Measurements from ENCODE around the gene FARS2.

DNA sequence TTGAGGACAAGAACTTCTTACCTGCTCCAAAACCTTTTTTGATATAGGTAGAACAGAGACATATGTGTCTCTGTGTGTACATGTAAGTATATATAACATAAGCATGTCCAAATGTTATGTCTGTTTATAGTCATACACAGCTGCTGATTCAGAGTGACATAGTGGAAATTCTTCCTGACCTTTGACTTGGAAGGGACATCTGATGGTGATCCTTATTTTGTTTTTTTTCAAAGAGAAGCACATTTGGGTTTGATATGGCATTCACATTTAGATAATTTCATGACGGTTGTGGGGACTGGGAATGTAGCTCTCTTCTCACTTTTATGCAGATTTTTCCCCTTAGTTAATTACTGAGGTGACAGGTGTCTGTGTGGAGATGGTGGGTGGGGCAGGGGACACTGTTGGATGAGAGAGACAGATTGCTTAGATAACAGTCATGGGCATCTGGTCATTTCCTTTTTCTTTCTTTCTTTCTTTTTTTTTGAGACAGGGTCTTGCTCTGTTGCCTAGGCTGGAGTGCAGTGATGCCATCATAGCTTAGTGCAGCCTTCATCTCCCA, 39.0 kb downstream of the FARS2 start:
- TF ChIP-seq KDM5A (IDR thresholded peaks at IDR 0.05), result no peak
- TF ChIP-seq CTCF (IDR thresholded peaks at IDR 0.05), result no peak
- no peak for TF ChIP-seq POLR2A (IDR thresholded peaks at IDR 0.05; ENCODE audit: low read length)
- TF ChIP-seq ZC3H11A (IDR thresholded peaks at IDR 0.05), result no peak
- no peak for TF ChIP-seq MAX (IDR thresholded peaks at IDR 0.05)
- TF ChIP-seq, protein P1, sequence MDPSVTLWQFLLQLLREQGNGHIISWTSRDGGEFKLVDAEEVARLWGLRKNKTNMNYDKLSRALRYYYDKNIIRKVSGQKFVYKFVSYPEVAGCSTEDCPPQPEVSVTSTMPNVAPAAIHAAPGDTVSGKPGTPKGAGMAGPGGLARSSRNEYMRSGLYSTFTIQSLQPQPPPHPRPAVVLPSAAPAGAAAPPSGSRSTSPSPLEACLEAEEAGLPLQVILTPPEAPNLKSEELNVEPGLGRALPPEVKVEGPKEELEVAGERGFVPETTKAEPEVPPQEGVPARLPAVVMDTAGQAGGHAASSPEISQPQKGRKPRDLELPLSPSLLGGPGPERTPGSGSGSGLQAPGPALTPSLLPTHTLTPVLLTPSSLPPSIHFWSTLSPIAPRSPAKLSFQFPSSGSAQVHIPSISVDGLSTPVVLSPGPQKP (IDR thresholded peaks at IDR 0.05; ENCODE audit: low read depth, low read length), result no peak
- no peak for TF ChIP-seq CHD2 (IDR thresholded peaks at IDR 0.05; ENCODE audit: low read length, partially characterized antibody)
- TF ChIP-seq BHLHE40 (IDR thresholded peaks at IDR 0.05; ENCODE audit: low read depth, low read length), result no peak
- TF ChIP-seq JUN (IDR thresholded peaks at IDR 0.05), result no peak
- no peak for TF ChIP-seq RFX5 (IDR thresholded peaks at IDR 0.05)
- TF ChIP-seq, protein P2, sequence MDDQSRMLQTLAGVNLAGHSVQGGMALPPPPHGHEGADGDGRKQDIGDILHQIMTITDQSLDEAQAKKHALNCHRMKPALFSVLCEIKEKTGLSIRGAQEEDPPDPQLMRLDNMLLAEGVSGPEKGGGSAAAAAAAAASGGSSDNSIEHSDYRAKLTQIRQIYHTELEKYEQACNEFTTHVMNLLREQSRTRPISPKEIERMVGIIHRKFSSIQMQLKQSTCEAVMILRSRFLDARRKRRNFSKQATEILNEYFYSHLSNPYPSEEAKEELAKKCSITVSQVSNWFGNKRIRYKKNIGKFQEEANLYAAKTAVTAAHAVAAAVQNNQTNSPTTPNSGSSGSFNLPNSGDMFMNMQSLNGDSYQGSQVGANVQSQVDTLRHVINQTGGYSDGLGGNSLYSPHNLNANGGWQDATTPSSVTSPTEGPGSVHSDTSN (IDR thresholded peaks at IDR 0.05), result no peak
- TF ChIP-seq MAFK (IDR thresholded peaks at IDR 0.05; ENCODE audit: partially characterized antibody), result no peak
- TF ChIP-seq JUNB (IDR thresholded peaks at IDR 0.05), result no peak

Measured in A549 (cell line).